SK-N-SH (cell line): ENCODE measurements around the gene CDK18. TPM values are rescaled to one million over a fixed set of nuclear protein-coding genes. Genes with fewer than 3 reads are reported as not detected.

Source experiments
- CTCF ChIA-PET: fragments of 300-600, 350-600 bp; formaldehyde crosslinking; extraction: SDS; loops from one replicate; lab custom pipeline; 2021; lab: Yijun Ruan, JAX
- POLR2A ChIA-PET: fragments of 350-600 bp; sonication (Branson Sonifier 250); formaldehyde crosslinking; extraction: SDS; loops from one replicate; lab custom pipeline; 2020; ENCODE audit warnings: antibody characterized with exemption, inconsistent platforms; lab: Yijun Ruan, JAX
- DNase-seq: peaks from one replicate; pipeline ENCODE4 v3.0.0; 2012
- H2AFZ ChIP-seq: fragments of 200-600 bp; sonication (generic); 2 replicates; pipeline ENCODE4 v1.8.1; 2016; ENCODE audit warnings: antibody characterized with exemption, mild to moderate bottlenecking, low read depth
- H3F3A ChIP-seq: fragments of 200-600 bp; sonication (generic); replicated peaks from 2 replicates; pipeline ENCODE3; 2016; ENCODE audit warnings: antibody characterized with exemption, mild to moderate bottlenecking; ENCODE audit not compliant: insufficient read depth
- H3K27ac ChIP-seq, 2 experiments: fragments of 200-500 bp in 1 of 2; fragments of 200-600 bp in 1 of 2; sonication (Bioruptor generic) in 1 of 2; sonication (generic), shearing (Covaris generic) in 1 of 2; 2 replicates each; pipeline versions ENCODE4 v1.5.1 to v1.6.1; 2014 to 2016; ENCODE audit warnings: low read depth in 2 of 2, inconsistent platforms in 1 of 2, low read length in 1 of 2, mild to moderate bottlenecking in 1 of 2, mixed read lengths in 1 of 2
- H3K27me3 ChIP-seq: fragments of 200-600 bp; sonication (generic), shearing (Covaris generic); 2 replicates; pipeline ENCODE4 v1.6.1; 2016; ENCODE audit warnings: mixed run types; ENCODE audit not compliant: insufficient read depth
- H3K36me3 ChIP-seq, 2 experiments: fragments of 200-500 bp in 1 of 2; fragments of 200-600 bp in 1 of 2; sonication (Bioruptor generic) in 1 of 2; sonication (generic) in 1 of 2; replicated peaks in 1 of 2; 2 replicates each; pipeline versions ENCODE3 to v1.5.1; 2014 to 2016; ENCODE audit warnings: low read length in 1 of 2, mild to moderate bottlenecking in 1 of 2; ENCODE audit not compliant: insufficient read depth in 2 of 2, control insufficient read depth in 1 of 2
- H3K4me1 ChIP-seq, 2 experiments: fragments of 200-500 bp in 1 of 2; fragments of 200-600 bp in 1 of 2; sonication (Bioruptor generic) in 1 of 2; sonication (generic), shearing (Covaris generic) in 1 of 2; 2 replicates each; pipeline versions ENCODE4 v1.5.1 to v1.6.1; 2014 to 2016; ENCODE audit warnings: low read depth in 1 of 2, low read length in 1 of 2, mixed run types in 1 of 2; ENCODE audit not compliant: insufficient read depth in 2 of 2, control insufficient read depth in 1 of 2
- H3K4me2 ChIP-seq: fragments of 200-600 bp; sonication (generic), shearing (Covaris generic); 2 replicates; pipeline ENCODE4 v1.6.1; 2017; ENCODE audit warnings: mixed run types
- H3K4me3 ChIP-seq, 2 experiments: fragments of 200-500 bp in 1 of 2; fragments of 200-600 bp in 1 of 2; sonication (Bioruptor generic) in 1 of 2; sonication (generic), shearing (Covaris generic) in 1 of 2; 2 replicates each; pipeline versions ENCODE4 v1.5.1 to v1.8.1; 2014 to 2016; ENCODE audit warnings: low read depth in 2 of 2, inconsistent platforms in 1 of 2, low read length in 1 of 2, mild to moderate bottlenecking in 1 of 2, mixed read lengths in 1 of 2, moderate library complexity in 1 of 2
- H3K79me2 ChIP-seq: fragments of 200-600 bp; sonication (generic); 2 replicates; pipeline ENCODE4 v1.8.1; 2017; ENCODE audit warnings: mild to moderate bottlenecking; ENCODE audit not compliant: insufficient read depth
- H3K9ac ChIP-seq: fragments of 200-600 bp; sonication (generic); 2 replicates; pipeline ENCODE4 v1.6.1; 2017; ENCODE audit warnings: mixed run types
- H3K9me2 ChIP-seq: fragments of 200-600 bp; sonication (generic); 2 replicates; pipeline ENCODE4 v1.6.1; 2017; ENCODE audit warnings: mixed run types
- H3K9me3 ChIP-seq: fragments of 200-600 bp; sonication (generic); 2 replicates; pipeline ENCODE4 v1.6.1; 2017; ENCODE audit warnings: mixed run types, mild to moderate bottlenecking, moderate library complexity
- H4K20me1 ChIP-seq: fragments of 200-600 bp; sonication (generic); 2 replicates; pipeline ENCODE4 v1.6.1; 2017; ENCODE audit warnings: mild to moderate bottlenecking, mixed run types; ENCODE audit not compliant: insufficient read depth
- CHD2 ChIP-seq: fragments of 150-350 bp; IDR thresholded peaks from 2 replicates; pipeline ENCODE4 v1.6.1; 2018; ENCODE audit warnings: low read length; ENCODE audit not compliant: partially characterized antibody
- ELF1 ChIP-seq: IDR thresholded peaks from 2 replicates; pipeline ENCODE4 v1.4.0; 2012
- FOSL2 ChIP-seq: IDR thresholded peaks from 2 replicates; pipeline ENCODE4 v1.4.0; 2012; ENCODE audit warnings: low read depth, mild to moderate bottlenecking, moderate library complexity, borderline replicate concordance
- FOXJ3 ChIP-seq: sonication (generic); formaldehyde crosslinking; IDR thresholded peaks from 2 replicates; pipeline ENCODE4 v1.5.1; 2020; ENCODE audit warnings: mild to moderate bottlenecking, missing genetic modification reagents
- FOXM1 ChIP-seq: IDR thresholded peaks from 2 replicates; pipeline ENCODE4 v1.4.0; 2012; ENCODE audit warnings: low read depth, mild to moderate bottlenecking
- GABPA ChIP-seq: IDR thresholded peaks from 2 replicates; pipeline ENCODE4 v1.4.0; 2012; ENCODE audit warnings: low read depth, mild to moderate bottlenecking
- IRF3 ChIP-seq: fragments of 150-350 bp; IDR thresholded peaks from 2 replicates; pipeline ENCODE4 v1.6.1; 2016; ENCODE audit warnings: mild to moderate bottlenecking, low read depth, low read length
- JUND ChIP-seq: IDR thresholded peaks from 2 replicates; pipeline ENCODE4 v1.4.0; 2012
- MAX ChIP-seq: IDR thresholded peaks from 2 replicates; pipeline ENCODE4 v1.4.0; 2012; ENCODE audit warnings: low read depth
- NFIC ChIP-seq: IDR thresholded peaks from 2 replicates; pipeline ENCODE4 v1.4.0; 2012; ENCODE audit warnings: borderline replicate concordance
- POLR2AphosphoS5 ChIP-seq: IDR thresholded peaks from 2 replicates; pipeline ENCODE4 v1.6.1; 2012; ENCODE audit warnings: low read depth, low read length
- RAD21 ChIP-seq: IDR thresholded peaks from 2 replicates; pipeline ENCODE4 v1.6.1; 2012; ENCODE audit warnings: mild to moderate bottlenecking, low read length
- RCOR1 ChIP-seq: fragments of 150-350 bp; IDR thresholded peaks from 2 replicates; pipeline ENCODE4 v1.6.1; 2017; ENCODE audit warnings: antibody characterized with exemption, low read length
- REST ChIP-seq: IDR thresholded peaks from 2 replicates; pipeline ENCODE4 v1.6.1; 2012; ENCODE audit warnings: mild to moderate bottlenecking, low read depth, low read length, moderate library complexity
- RXRA ChIP-seq: IDR thresholded peaks from 2 replicates; pipeline ENCODE4 v1.4.0; 2012; ENCODE audit warnings: low read depth, mild to moderate bottlenecking, borderline replicate concordance
- TEAD4 ChIP-seq: IDR thresholded peaks from 2 replicates; pipeline ENCODE4 v1.4.0; 2012; ENCODE audit warnings: mild to moderate bottlenecking, borderline replicate concordance; ENCODE audit not compliant: insufficient read depth
- ZBTB33 ChIP-seq: IDR thresholded peaks from 2 replicates; pipeline ENCODE4 v1.4.0; 2012; ENCODE audit warnings: low read depth, borderline replicate concordance
- WGBS: methylation state at CpG from one replicate; pipeline ENCODE4 v1.1.6; 2017; ENCODE audit warnings: low lambda C conversion rate; 5-methylcytosine and 5-hydroxymethylcytosine counted together
- polyA plus RNA-seq, 3 experiments: library from polyadenylated mRNA; depleted of rRNA; stranded (reverse); fragments of >200 nt; gene quantifications; 2 replicates each; pipeline ENCODE4 v1.2.3, GENCODE V29; 2012

Gene CDK18
- polyA plus RNA-seq, 1 of the 3 experiments (the other 2 are of a cell fraction), result 2.5 TPM

- TF ChIP-seq CHD2 (no peak), POLR2AphosphoS5 (no peak), MAX (no peak), FOSL2 (no peak), ELF1 (no peak)
Measured at GRCh38 chr1:205580140-205580922, 75.9 kb downstream of the CDK18 start (continued).

GRCh38 chr1:205580923-205581180 lies 76.4 kb downstream of the CDK18 start:
- Histone ChIP-seq H3K36me3 (no peaks in the 10 kb centered on the region), H4K20me1 (no peaks in the 10 kb centered on the region), H3K27me3 (no peaks in the 10 kb centered on the region; the same call in 1 of the 2 replicates), H3K79me2 (no peaks in the 10 kb centered on the region), H3K9me2 (no peaks in the 10 kb centered on the region), H3F3A (no peaks in the 10 kb centered on the region), H3K9ac (no peak overlapping the region), H3K9me3 (no peaks in the 10 kb centered on the region), H2AFZ (no peak overlapping the region), H3K4me3 (no peak overlapping the region), H3K4me2 (no peak overlapping the region), H3K4me1 (peaks cover 0 to 21% of the 10 kb centered on the region in 2 experiments; a peak in 2 of 4 replicates), H3K27ac (no peak overlapping the region)
- no peak for DNase-seq
- CTCF ChIA-PET, result interaction anchor here (1.1 to 6.9 kb wide), 5 partner anchors 12 to 77 kb away, joined by 3 to 57 read pairs (median 9); no protein-coding TSS in a partner anchor
- POLR2A ChIA-PET, result no interaction called here
- 56% methylated on average over 3 of the region's 3 CpGs for WGBS
- no peak for TF ChIP-seq RCOR1
- TF ChIP-seq FOSL2, result no peak
- no peak for TF ChIP-seq ZBTB33
- TF ChIP-seq RAD21, result no peak
- TF ChIP-seq GABPA, result no peak
- TF ChIP-seq TEAD4, result no peak
- TF ChIP-seq FOXJ3 (CRISPR knock-in tag), result no peak
- TF ChIP-seq MAX, result no peak
- TF ChIP-seq JUND, result no peak
- TF ChIP-seq IRF3, result no peak
- TF ChIP-seq FOXM1, result no peak
- TF ChIP-seq RXRA, result no peak
- TF ChIP-seq REST, result no peak
- no peak for TF ChIP-seq NFIC
